GM12878 (cell line): Measurements from ENCODE around the gene CCDC169. TPM values are rescaled to one million over a fixed set of nuclear protein-coding genes. Genes with fewer than 3 reads are reported as not detected.

Source experiments
- ATAC-seq: fragments of 200-7000 bp; cut with Tn5 transposase; 3 replicates; pipeline ENCODE4 v1.9.1; 2020; ENCODE audit warnings: mild to moderate bottlenecking, moderate library complexity
- BruUV-seq: library from RNA; stranded (reverse); fragments of 400-500 nt; replicated peaks from 2 replicates; lab custom pipeline; 2021; lab: Mats Ljungman, UMichigan
- CTCF ChIA-PET: fragments of 300-600 bp; sonication (Branson Sonifier 250); formaldehyde crosslinking; extraction: SDS; loops from one replicate; lab custom pipeline; 2021; ENCODE audit warnings: inconsistent platforms; lab: Yijun Ruan, JAX
- POLR2A ChIA-PET: fragments of 350-600 bp; formaldehyde crosslinking; extraction: SDS; loops from one replicate; lab custom pipeline; 2021; ENCODE audit warnings: inconsistent platforms; lab: Charles Lee
- RAD21 ChIA-PET: fragments of 300-600 bp; sonication (Branson Sonifier 250); formaldehyde crosslinking; loops from one replicate; lab custom pipeline; 2023; ENCODE audit warnings: antibody characterized with exemption; ENCODE audit not compliant: unreplicated experiment; lab: Charles Lee
- SMC1A ChIA-PET: fragments of 300-600 bp; sonication (Branson Sonifier 250); formaldehyde crosslinking; loops from one replicate; lab custom pipeline; 2023; ENCODE audit not compliant: unreplicated experiment, uncharacterized antibody; lab: Charles Lee
- DNase-seq: peaks from one replicate; pipeline ENCODE4 v3.0.0-alpha.2; 2011; ENCODE audit warnings: low read depth, low spot score
- FAIRE-seq: peaks from 3 replicates; lab custom pipeline; 2011; peaks lifted over from hg19 to GRCh38; lab: Jason Lieb, UNC
- H2AFZ ChIP-seq: 2 replicates; pipeline ENCODE4 v1.6.0; 2011; ENCODE audit warnings: low read depth, low read length, control low read depth; ENCODE audit not compliant: control insufficient read depth
- H3K27ac ChIP-seq: 2 replicates; pipeline ENCODE4 v1.5.1; 2011; ENCODE audit warnings: control low read depth; ENCODE audit not compliant: control insufficient read depth, insufficient read depth
- H3K27me3 ChIP-seq, 2 experiments: replicated peaks in 1 of 2; 2 replicates each; pipeline versions ENCODE4 v1.6.0 to v1.6.1; 2011; ENCODE audit warnings: low read length in 1 of 2; ENCODE audit not compliant: control insufficient read depth in 2 of 2, insufficient read depth in 2 of 2
- H3K36me3 ChIP-seq, 2 experiments: 2 replicates each; pipeline ENCODE4 v1.5.1; 2011; ENCODE audit warnings: low read length in 1 of 2; ENCODE audit not compliant: control insufficient read depth in 2 of 2, insufficient read depth in 2 of 2
- H3K4me1 ChIP-seq: 2 replicates; pipeline ENCODE4 v1.6.1; 2011; ENCODE audit warnings: mild to moderate bottlenecking, low read length, moderate library complexity, mixed read lengths; ENCODE audit not compliant: control insufficient read depth, insufficient read depth
- H3K4me2 ChIP-seq: 2 replicates; pipeline ENCODE4 v1.6.0; 2011; ENCODE audit warnings: control low read depth; ENCODE audit not compliant: control insufficient read depth, insufficient read depth
- H3K4me3 ChIP-seq: fragments of 200-600 bp; sonication (generic); 2 replicates; pipeline ENCODE4 v1.5.1; 2016
- H3K79me2 ChIP-seq: 2 replicates; pipeline ENCODE4 v1.6.0; 2011; ENCODE audit warnings: low read length; ENCODE audit not compliant: control insufficient read depth, insufficient read depth
- H3K9ac ChIP-seq: 2 replicates; pipeline ENCODE4 v1.8.0; 2011; ENCODE audit warnings: low read length, control low read depth, mixed read lengths; ENCODE audit not compliant: control insufficient read depth, insufficient read depth
- H3K9me3 ChIP-seq: replicated peaks from 3 replicates; pipeline ENCODE4 v1.5.1; 2011; ENCODE audit warnings: mild to moderate bottlenecking, low read length; ENCODE audit not compliant: control insufficient read depth, insufficient read depth
- H4K20me1 ChIP-seq: 2 replicates; pipeline ENCODE4 v1.6.0; 2011; ENCODE audit not compliant: control insufficient read depth, insufficient read depth
- BCL11A ChIP-seq: IDR thresholded peaks from 2 replicates; pipeline ENCODE4 v1.6.1; 2011; ENCODE audit warnings: low read depth, low read length
- BMI1 ChIP-seq: fragments of 450-650 bp; IDR thresholded peaks from 2 replicates; pipeline ENCODE4 v1.6.1; 2016; ENCODE audit warnings: mild to moderate bottlenecking, moderate library complexity, borderline replicate concordance
- CHD4 ChIP-seq: fragments of 200-600 bp; sonication (generic); IDR thresholded peaks from 2 replicates; pipeline ENCODE4 v1.6.1; 2016; ENCODE audit warnings: mild to moderate bottlenecking
- EP300 ChIP-seq, 2 experiments: fragments of 150-350 bp in 1 of 2; IDR thresholded peaks; 2 replicates each; pipeline ENCODE4 v1.6.1; 2011 to 2012; ENCODE audit warnings: low read depth in 2 of 2, low read length in 2 of 2, borderline replicate concordance in 1 of 2, improper control_type of control experiment in 1 of 2, inconsistent platforms in 1 of 2; ENCODE audit not compliant: control insufficient read depth in 1 of 2
- IKZF2 ChIP-seq, 2 experiments: fragments of 450-650 bp; IDR thresholded peaks; 2 replicates each; pipeline ENCODE4 v1.6.1; 2017; ENCODE audit warnings: mild to moderate bottlenecking in 2 of 2, moderate library complexity in 2 of 2
- KDM1A ChIP-seq: fragments of 200-600 bp; sonication (generic); IDR thresholded peaks from 2 replicates; pipeline ENCODE4 v1.6.1; 2016; ENCODE audit warnings: borderline replicate concordance
- MLLT1 ChIP-seq: fragments of 450-650 bp; IDR thresholded peaks from 2 replicates; pipeline ENCODE4 v1.6.1; 2016; ENCODE audit warnings: mild to moderate bottlenecking
- MTA3 ChIP-seq: IDR thresholded peaks from 2 replicates; pipeline ENCODE4 v1.6.1; 2012; ENCODE audit warnings: low read length, inconsistent platforms, borderline replicate concordance
- NFXL1 ChIP-seq: fragments of 450-650 bp; IDR thresholded peaks from 2 replicates; pipeline ENCODE4 v1.6.1; 2017; ENCODE audit warnings: antibody characterized with exemption, mild to moderate bottlenecking, borderline replicate concordance
- YY1 ChIP-seq: IDR thresholded peaks from 2 replicates; pipeline ENCODE4 v1.6.1; 2011; ENCODE audit warnings: low read depth, mild to moderate bottlenecking, low read length
- in situ Hi-C: fragments of 300-500 bp; cut with MboI; formaldehyde crosslinking; loops from 9 replicates; pipeline ENCODE4 v1.14.3; 2018; ENCODE audit warnings: mixed read lengths
- intact Hi-C: fragments of 100-400 bp; cut with micrococcal nuclease; formaldehyde crosslinking; loops from one replicate; pipeline ENCODE4 v1.14.2; 2022; ENCODE audit not compliant: unreplicated experiment
- polyA plus RNA-seq, 11 experiments: library from polyadenylated mRNA; depleted of rRNA in 4 of 11; unstranded in 6 of 11; stranded (reverse) in 5 of 11; fragments of >200 nt; fragmentation: Nextera tagmentation in 4 of 11; fragmentation: Illumina TruSeq in 1 of 11; extraction: Ambion mirVana in 4 of 11; extraction: Trizol in 1 of 11; gene quantifications; 1 replicate in 1 of 11; 2 replicates in 10 of 11; pipeline versions ENCODE4 v1.2.1 to v1.2.3, GENCODE V29; 2011 to 2016; ENCODE audit warnings: inconsistent platforms in 2 of 11, missing spikeins in 2 of 11, low read depth in 1 of 11
- small RNA-seq: library from RNA; depleted of rRNA; stranded (forward); fragments of <200 nt; gene quantifications from one replicate; pipeline ENCODE3, GENCODE V24; 2014
- total RNA-seq, 4 experiments: library from RNA; depleted of rRNA in 3 of 4; stranded (reverse); fragments of >200 nt in 3 of 4; fragmentation: Illumina TruSeq in 1 of 4; extraction: Trizol in 1 of 4; gene quantifications; 2 replicates each; pipeline versions ENCODE4 v1.2.1 to v1.2.3, GENCODE V29; 2013 to 2021

Gene CCDC169
- total and polyA plus RNA-seq, 10 of the 15 experiments (the other 5 are each of a cell fraction or from before 2014, with no cell fraction given) = 0.13 to 1.4 (median 0.24) TPM; not detected in 4

GRCh38 chr13:36183901-36184300, 113.7 kb downstream of the CCDC169 start:
- H3K4me2 ChIP-seq = no peak overlapping the region
- FAIRE-seq = no peak

More at GRCh38 chr13:36183901-36184300, 113.7 kb downstream of the CCDC169 start:
- Histone ChIP-seq H2AFZ (no peak overlapping the region), H3K4me1 (no peaks in the 10 kb centered on the region), H3K79me2 (no peaks in the 10 kb centered on the region), H3K9ac (no peak overlapping the region), H3K4me3 (no peak overlapping the region), H3K27me3 (no peaks in the 10 kb centered on the region), H3K36me3 (no peaks in the 10 kb centered on the region), H3K27ac (no peak overlapping the region), H3K9me3 (no peaks in the 10 kb centered on the region), H4K20me1 (no peaks in the 10 kb centered on the region)
- ATAC-seq = no peak
- SMC1A ChIA-PET = no interaction called here
- TF ChIP-seq EP300 (IDR thresholded peaks at IDR 0.05; ENCODE audit: borderline replicate concordance in 1 of 2, control insufficient read depth in 1 of 2, low read depth in 2 of 2, low read length in 2 of 2) (no peak), BCL11A (no peak), CHD4 (no peak), IKZF2 (IDR thresholded peaks at IDR 0.05) (no peak), NFXL1 (no peak), KDM1A (no peak), YY1 (no peak), MLLT1 (no peak), MTA3 (no peak), BMI1 (no peak)
- no TSS peak for BruUV-seq
- intact Hi-C loops (no loop called here), in situ Hi-C loops (no loop called here)
- no peak for DNase-seq
- CTCF ChIA-PET = interaction anchor here (0.7 kb wide), 1 partner anchor 222 kb away, joined by 5 read pairs; no protein-coding TSS in a partner anchor
- POLR2A ChIA-PET = no interaction called here
- RAD21 ChIA-PET = interaction anchor here (0.6 kb wide), 1 partner anchor 295 kb away, joined by 3 read pairs; no protein-coding TSS in a partner anchor

Small RNA genes within 50 kb of the gene (small RNA-seq; reads per million reads assigned to genes)
- gene RNU6-71P = not detected

Other genes with a start within 250 kb of the CCDC169 start
- not detected in 2 replicates for gene DCLK1, start 166.4 kb downstream of the CCDC169 start, total RNA-seq (2014; rRNA removed)
- gene DCLK1, start 166.4 kb downstream of the CCDC169 start, total RNA-seq (2014; rRNA removed; fragmentation: Illumina TruSeq; extraction: Trizol) = not detected in 2 replicates
- gene DCLK1, start 166.4 kb downstream of the CCDC169 start, total RNA-seq (2021) = not detected in 2 replicates
- not detected in 2 replicates for gene DCLK1, start 166.4 kb downstream of the CCDC169 start, polyA plus RNA-seq (2011; rRNA removed)
- not detected in 2 replicates for gene DCLK1, start 166.4 kb downstream of the CCDC169 start, polyA plus RNA-seq (2014; fragmentation: Illumina TruSeq; extraction: Trizol)
- gene DCLK1, start 166.4 kb downstream of the CCDC169 start, polyA plus RNA-seq (2014; fragmentation: Nextera tagmentation; extraction: Ambion mirVana) = not detected
- not detected in 2 replicates for gene DCLK1, start 166.4 kb downstream of the CCDC169 start, polyA plus RNA-seq (2014; rRNA removed)
- not detected for gene DCLK1, start 166.4 kb downstream of the CCDC169 start, polyA plus RNA-seq (2016; fragmentation: Nextera tagmentation; extraction: Ambion mirVana)
- gene SOHLH2, start 83.3 kb downstream of the CCDC169 start, total RNA-seq (2014; rRNA removed) = not detected in 2 replicates
- not detected in 2 replicates for gene SOHLH2, start 83.3 kb downstream of the CCDC169 start, total RNA-seq (2014; rRNA removed; fragmentation: Illumina TruSeq; extraction: Trizol)
- gene SOHLH2, start 83.3 kb downstream of the CCDC169 start, total RNA-seq (2021) = not detected in 2 replicates
- gene SOHLH2, start 83.3 kb downstream of the CCDC169 start, polyA plus RNA-seq (2011; rRNA removed) = 2.4 TPM in 2 replicates
- gene SOHLH2, start 83.3 kb downstream of the CCDC169 start, polyA plus RNA-seq (2014; fragmentation: Illumina TruSeq; extraction: Trizol) = 0.08 TPM in 1 of 2 replicates, not detected in the other
- not detected for gene SOHLH2, start 83.3 kb downstream of the CCDC169 start, polyA plus RNA-seq (2014; fragmentation: Nextera tagmentation; extraction: Ambion mirVana)
- gene SOHLH2, start 83.3 kb downstream of the CCDC169 start, polyA plus RNA-seq (2014; rRNA removed) = not detected in 2 replicates
- gene SOHLH2, start 83.3 kb downstream of the CCDC169 start, polyA plus RNA-seq (2016; fragmentation: Nextera tagmentation; extraction: Ambion mirVana) = not detected
- gene SPART, start 48.6 kb upstream of the CCDC169 start, total RNA-seq (2014; rRNA removed) = 20.9 and 22.1 TPM in 2 replicates
- gene SPART, start 48.6 kb upstream of the CCDC169 start, total RNA-seq (2014; rRNA removed; fragmentation: Illumina TruSeq; extraction: Trizol) = 48.3 and 50.0 TPM in 2 replicates
- 35.6 and 36.2 TPM in 2 replicates for gene SPART, start 48.6 kb upstream of the CCDC169 start, total RNA-seq (2021)
- 52.2 and 63.5 TPM in 2 replicates for gene SPART, start 48.6 kb upstream of the CCDC169 start, polyA plus RNA-seq (2011; rRNA removed)
- 74.6 and 105 TPM in 2 replicates for gene SPART, start 48.6 kb upstream of the CCDC169 start, polyA plus RNA-seq (2014; fragmentation: Illumina TruSeq; extraction: Trizol)
- gene SPART, start 48.6 kb upstream of the CCDC169 start, polyA plus RNA-seq (2014; fragmentation: Nextera tagmentation; extraction: Ambion mirVana) = 10 to 100 TPM; 17.6 to 20.9 TPM
- 34.4 and 35.9 TPM in 2 replicates for gene SPART, start 48.6 kb upstream of the CCDC169 start, polyA plus RNA-seq (2014; rRNA removed)
- 10 to 100 TPM; 59.7 to 65.9 TPM for gene SPART, start 48.6 kb upstream of the CCDC169 start, polyA plus RNA-seq (2016; fragmentation: Nextera tagmentation; extraction: Ambion mirVana)
- 1.4 and 1.6 TPM in 2 replicates for gene CCNA1, start 134.7 kb upstream of the CCDC169 start, total RNA-seq (2014; rRNA removed)
- 0.88 and 1.0 TPM in 2 replicates for gene CCNA1, start 134.7 kb upstream of the CCDC169 start, total RNA-seq (2014; rRNA removed; fragmentation: Illumina TruSeq; extraction: Trizol)
- 1.2 and 1.4 TPM in 2 replicates for gene CCNA1, start 134.7 kb upstream of the CCDC169 start, total RNA-seq (2021)
- 5.8 and 6.0 TPM in 2 replicates for gene CCNA1, start 134.7 kb upstream of the CCDC169 start, polyA plus RNA-seq (2011; rRNA removed)
- gene CCNA1, start 134.7 kb upstream of the CCDC169 start, polyA plus RNA-seq (2014; fragmentation: Illumina TruSeq; extraction: Trizol) = 1.3 and 1.5 TPM in 2 replicates
- gene CCNA1, start 134.7 kb upstream of the CCDC169 start, polyA plus RNA-seq (2014; fragmentation: Nextera tagmentation; extraction: Ambion mirVana) = under 1 TPM; 0.38 to 0.43 TPM
- 1.2 and 1.8 TPM in 2 replicates for gene CCNA1, start 134.7 kb upstream of the CCDC169 start, polyA plus RNA-seq (2014; rRNA removed)
- gene CCNA1, start 134.7 kb upstream of the CCDC169 start, polyA plus RNA-seq (2016; fragmentation: Nextera tagmentation; extraction: Ambion mirVana) = 1 to 10 TPM in 1 of 2 experiments, under 1 TPM in 1; 0.87 to 1.1 TPM